ENCODE measurements around the gene EAF2.

Gene EAF2

GRCh38 chr3:121834671-121835464 lies at the start of gene EAF2, which contains the start of gene IQCB1:
Gene EAF2 (plus strand): TSS chr3:121835209. CDS start chr3:121835286, 77 bp downstream.
Gene IQCB1 (minus strand): TSS chr3:121835060. CDS start chr3:121828960, 6,100 bp downstream.
- peak; percentile 84 to 94 (median 90) for DNase-seq (ENCODE audit: low read depth in 3 of 3, low spot score in 1 of 3)

- DNase-seq (ENCODE audit: low read depth in 3 of 3, low spot score in 1 of 3) = no peak
These were observed 48.5 kb upstream of the EAF2 start for GRCh38 chr3:121786485-121786884.

GRCh38 chr3:121793078-121793477 lies 41.9 kb upstream of the EAF2 start:
- DNase-seq (ENCODE audit: low read depth in 3 of 3, low spot score in 1 of 3) = no peak

DNA sequence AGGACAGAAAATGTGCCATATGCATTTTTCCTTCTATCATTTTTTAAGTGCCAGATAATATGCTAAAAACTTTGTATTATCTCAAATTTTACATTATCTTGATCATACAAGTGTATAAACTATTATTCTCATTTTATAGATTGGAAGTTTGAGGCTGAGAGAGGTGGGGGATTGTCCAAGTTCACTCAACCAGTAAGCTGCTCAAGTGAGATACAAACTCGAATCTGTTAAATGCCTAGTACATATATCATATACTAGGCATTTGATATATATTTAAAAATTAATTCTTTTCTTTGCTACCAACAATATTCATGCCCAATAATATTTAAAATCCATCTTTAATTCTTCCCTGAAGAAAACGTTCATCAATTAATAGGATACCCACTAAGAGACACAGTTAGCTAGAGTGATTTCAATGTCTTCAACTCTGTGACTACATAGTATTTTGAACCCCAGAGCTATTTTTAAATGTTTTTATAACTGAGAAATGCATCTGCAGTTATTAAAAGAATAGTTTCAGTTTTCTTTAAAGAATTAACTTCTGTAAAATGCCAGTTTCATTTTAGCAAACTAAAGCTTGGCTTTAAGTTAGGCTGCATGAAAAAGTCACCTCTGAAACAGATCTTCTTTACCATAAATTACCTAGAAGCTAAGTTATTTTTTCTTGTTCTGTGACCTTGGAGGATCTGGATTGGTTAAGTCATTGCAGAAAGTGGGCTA lies 40.6 kb upstream of the EAF2 start:
- no peak for DNase-seq (ENCODE audit: low read depth in 3 of 3, low spot score in 1 of 3)

DNA sequence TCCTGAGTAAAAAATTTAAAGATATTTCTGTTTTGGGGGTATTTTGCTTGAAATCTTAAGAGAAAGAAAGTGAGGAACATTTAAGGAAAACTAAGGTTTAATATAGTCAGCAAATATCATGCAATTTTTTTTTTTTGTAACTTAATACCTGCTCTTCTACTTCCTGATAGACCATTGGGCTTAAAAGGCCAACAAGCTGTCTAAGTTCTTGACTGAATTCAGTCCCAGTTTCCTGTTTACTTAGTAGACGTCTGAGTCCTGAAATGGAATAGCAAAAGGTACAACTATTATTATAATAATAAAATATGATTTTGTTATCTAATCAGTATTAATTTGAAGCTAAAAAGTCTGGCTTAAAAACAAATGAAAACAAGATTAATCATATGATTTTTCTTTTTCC lies 38.0 kb upstream of the EAF2 start:
- DNase-seq (ENCODE audit: low read depth in 3 of 3, low spot score in 1 of 3) = no peak

- DNase-seq (ENCODE audit: low read depth in 3 of 3, low spot score in 1 of 3) = no peak
These were observed 34.1 kb upstream of the EAF2 start for GRCh38 chr3:121800906-121801305.

DNA sequence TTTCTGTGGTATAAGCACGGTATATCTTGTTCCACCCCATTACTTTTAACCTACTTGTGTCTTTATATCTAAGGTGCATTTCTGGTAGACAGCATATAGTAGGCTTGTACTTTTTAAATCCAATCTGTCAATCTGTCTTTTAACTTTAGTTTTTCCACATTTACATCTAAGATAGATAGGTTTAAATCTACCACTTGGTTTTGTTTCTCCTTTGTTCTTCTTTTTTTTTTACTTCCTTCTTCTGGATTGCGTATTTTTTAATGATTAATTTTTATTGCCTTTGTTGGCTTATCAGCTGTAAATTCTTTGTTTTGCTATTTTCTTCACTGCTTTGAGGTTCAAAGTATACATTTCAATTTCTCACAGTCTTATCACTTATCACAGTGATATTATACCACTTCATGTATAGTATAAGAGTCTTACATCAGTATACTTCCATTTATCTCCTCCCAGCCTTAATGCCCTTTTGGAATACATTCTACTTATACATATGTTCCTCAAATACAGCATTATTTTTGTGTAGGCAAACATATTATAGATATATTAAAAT lies 31.2 kb upstream of the EAF2 start:
- DNase-seq (ENCODE audit: low read depth in 3 of 3, low spot score in 1 of 3) = no peak

DNA sequence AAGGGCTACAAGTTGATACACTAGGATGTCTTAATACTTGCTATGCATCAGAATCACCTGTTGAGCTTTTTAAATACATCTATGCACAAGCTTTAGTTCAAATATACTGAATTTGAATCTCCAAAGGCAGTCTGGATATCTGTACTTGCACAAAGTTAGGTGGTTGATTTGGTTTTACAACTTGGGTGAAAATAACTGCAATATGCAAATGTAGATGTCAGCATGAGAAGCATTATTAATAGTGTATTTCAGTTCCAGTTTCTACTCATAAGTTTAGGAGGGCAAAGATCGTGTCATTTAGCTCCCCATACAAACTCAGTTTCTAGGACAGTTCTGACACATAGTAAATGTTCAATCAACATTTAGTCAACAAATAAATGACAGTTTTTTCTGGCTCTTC lies 25.8 kb upstream of the EAF2 start:
- DNase-seq (ENCODE audit: low read depth in 3 of 3, low spot score in 1 of 3) = no peak

- no peak for DNase-seq (ENCODE audit: low read depth in 3 of 3, low spot score in 1 of 3)
These were observed 17.3 kb upstream of the EAF2 start for GRCh38 chr3:121817753-121818152.

DNA sequence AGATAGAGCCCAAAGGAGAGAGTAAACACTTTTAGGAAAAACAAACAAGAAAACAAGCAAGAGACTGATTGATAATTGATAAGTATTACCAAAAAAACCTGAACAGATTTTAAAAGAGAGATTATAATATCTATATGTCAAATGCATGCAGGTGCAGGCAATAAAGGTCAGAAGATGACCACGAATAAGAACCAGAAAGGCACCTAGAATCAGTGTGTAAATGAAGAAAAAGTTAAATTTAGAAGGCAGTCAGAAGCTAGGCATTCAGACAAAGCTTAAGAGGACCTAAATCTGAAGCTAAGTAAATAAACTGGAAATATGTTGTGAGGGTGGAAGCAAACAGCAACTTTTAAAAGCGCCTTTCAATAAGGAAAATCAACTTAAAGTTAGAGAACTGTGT lies 16.4 kb upstream of the EAF2 start:
- DNase-seq (ENCODE audit: low read depth in 3 of 3, low spot score in 1 of 3) = no peak

GRCh38 chr3:121819236-121819635 lies 15.8 kb upstream of the EAF2 start:
- DNase-seq (ENCODE audit: low read depth in 3 of 3, low spot score in 1 of 3) = no peak

DNA sequence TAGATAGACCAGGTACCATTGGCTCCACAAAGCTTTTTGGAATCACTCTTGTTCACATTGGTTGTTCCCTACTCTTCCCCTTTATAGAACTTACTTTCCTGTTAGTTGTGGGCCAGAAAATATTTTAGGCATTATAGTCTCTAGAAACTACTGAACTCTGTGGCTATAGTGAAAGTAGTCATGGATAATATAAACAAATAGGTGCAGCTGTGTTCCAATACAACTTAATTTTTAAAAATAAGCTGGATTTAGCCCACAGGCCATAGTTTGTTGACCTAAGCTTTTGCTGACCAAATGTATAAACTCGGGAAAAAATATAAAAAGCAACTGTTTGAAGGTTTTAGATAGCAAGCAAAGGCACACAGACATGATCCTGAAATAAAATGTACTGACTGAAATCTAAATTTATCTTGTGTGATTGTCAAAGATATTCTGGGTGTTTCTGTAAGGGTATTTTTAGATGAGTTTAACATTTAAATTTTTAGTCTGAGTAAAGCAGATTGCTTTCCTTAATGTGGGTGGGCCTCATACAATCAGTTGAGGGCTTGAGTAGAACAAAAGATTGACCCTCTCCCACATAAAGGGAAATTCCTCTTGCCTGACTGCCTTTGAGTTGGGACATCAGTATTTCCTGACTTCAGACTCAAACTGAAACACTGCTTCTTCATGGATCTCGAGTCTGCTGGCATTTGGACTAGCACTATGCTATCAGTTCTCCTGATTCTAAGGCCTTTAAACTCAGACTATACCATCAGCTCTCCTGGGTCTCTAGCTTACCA lies 13.4 kb upstream of the EAF2 start:
- no peak for DNase-seq (ENCODE audit: low read depth in 3 of 3, low spot score in 1 of 3)

DNA sequence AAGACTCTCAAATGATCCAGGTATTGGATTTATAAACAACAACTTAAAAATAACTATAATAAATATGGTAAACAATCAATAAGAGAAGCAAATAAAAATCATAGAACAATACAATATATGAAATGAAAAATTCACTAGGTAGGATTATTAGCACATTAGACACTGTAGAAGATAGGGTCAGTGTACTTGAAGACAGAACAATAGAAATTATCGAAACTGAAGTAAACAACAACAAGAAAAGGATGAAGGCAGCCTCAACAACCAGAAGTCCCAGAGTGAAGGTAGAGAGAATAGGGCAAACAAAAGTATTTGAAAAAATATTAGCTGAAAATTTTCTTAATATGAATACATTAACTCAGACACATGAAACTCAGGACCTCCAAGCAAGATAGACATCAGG lies 12.0 kb upstream of the EAF2 start:
- DNase-seq (ENCODE audit: low read depth in 3 of 3, low spot score in 1 of 3) = no peak

GRCh38 chr3:121834157-121834670 lies 795 bp upstream of the EAF2 start:
- DNase-seq (ENCODE audit: low read depth in 3 of 3, low spot score in 1 of 3) = no peak

- no peak for DNase-seq (ENCODE audit: low read depth in 3 of 3, low spot score in 1 of 3)
These were observed 424 bp downstream of the EAF2 start for GRCh38 chr3:121835465-121835801.

- no peak for DNase-seq (ENCODE audit: low read depth in 3 of 3, low spot score in 1 of 3)
These were observed 1.1 kb downstream of the EAF2 start for GRCh38 chr3:121836064-121836463.

DNA sequence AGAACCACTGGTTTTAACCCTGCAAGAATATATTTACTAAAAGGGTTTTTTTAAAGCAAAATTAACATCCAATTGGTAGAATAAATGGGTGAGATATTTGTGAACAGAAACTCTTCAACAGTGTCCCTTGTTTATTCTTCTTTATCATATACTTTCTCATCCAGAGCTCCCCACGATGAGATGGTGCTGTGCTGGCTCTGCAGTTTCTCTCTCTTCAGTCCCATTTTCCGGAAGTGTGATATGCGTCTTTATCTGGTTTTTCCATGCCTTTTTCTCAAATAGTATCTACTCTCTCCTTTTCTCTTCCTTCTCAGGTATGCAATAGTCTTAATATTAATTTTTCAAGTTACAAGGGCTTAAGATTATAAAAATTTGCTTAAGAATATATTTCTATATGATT lies 1.5 kb downstream of the EAF2 start:
- DNase-seq (ENCODE audit: low read depth in 3 of 3, low spot score in 1 of 3) = no peak

GRCh38 chr3:121839962-121840361 lies 5.0 kb downstream of the EAF2 start:
- no peak for DNase-seq (ENCODE audit: low read depth in 3 of 3, low spot score in 1 of 3)

GRCh38 chr3:121844892-121845291 lies 9.9 kb downstream of the EAF2 start:
- no peak for DNase-seq (ENCODE audit: low read depth in 3 of 3, low spot score in 1 of 3)

DNA sequence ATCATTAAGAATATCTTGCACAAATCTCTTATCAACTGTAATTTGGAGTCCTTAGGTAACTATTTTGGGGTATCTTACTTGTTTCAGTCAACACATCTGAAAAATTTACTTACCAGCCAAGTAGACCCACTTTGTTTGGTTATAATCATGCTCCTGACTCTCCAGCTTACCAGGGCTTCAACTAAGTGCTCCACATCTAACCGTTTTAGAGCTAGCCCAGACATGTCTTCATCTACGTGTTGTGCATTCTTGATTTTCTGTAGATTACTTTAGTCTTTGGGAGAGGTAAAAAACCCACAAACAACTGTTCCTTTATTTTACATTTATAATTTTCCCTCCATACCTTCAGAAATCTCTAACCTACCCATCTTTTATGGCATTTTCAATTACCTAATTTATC lies 17.2 kb downstream of the EAF2 start:
- DNase-seq (ENCODE audit: low read depth in 3 of 3, low spot score in 1 of 3) = no peak

DNA sequence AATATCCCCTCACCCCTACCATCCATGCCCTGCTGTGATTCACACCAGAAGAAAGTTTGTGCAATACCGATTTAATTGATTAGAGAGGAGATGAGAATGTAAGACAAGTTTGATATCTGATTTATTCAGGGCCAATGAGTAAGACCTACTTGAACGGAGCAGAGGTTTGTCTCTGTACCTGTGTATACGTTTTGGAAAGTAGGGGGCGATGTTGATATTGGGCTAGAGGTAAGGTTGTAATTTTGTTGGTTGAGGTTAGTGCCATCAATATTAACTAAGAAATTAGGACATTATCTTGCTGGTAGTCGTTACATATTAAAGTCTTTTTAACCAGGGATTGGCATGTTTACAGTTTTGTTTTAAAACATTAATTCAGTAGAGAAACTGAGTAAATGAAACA lies 20.5 kb downstream of the EAF2 start:
- DNase-seq (ENCODE audit: low read depth in 3 of 3, low spot score in 1 of 3) = no peak
